Nephron progenitor cell (in vitro differentiated cells): Measurements from ENCODE around the gene MAP3K5.

Experiments
- DNase-seq: peaks from one replicate; pipeline ENCODE4 v3.0.0; 2021
- H3K27ac Mint-ChIP-seq: 2 replicates; pipeline ENCODE4 v1.8.0; 2021; ENCODE audit warnings: mild to moderate bottlenecking, moderate library complexity, mixed read lengths
- H3K27me3 Mint-ChIP-seq: 2 replicates; pipeline ENCODE4 v1.8.0; 2021; ENCODE audit warnings: mild to moderate bottlenecking, low read depth, mixed read lengths; ENCODE audit not compliant: poor library complexity
- H3K36me3 Mint-ChIP-seq: 2 replicates; pipeline ENCODE4 v1.8.0; 2021; ENCODE audit warnings: low read depth, mixed read lengths
- H3K4me1 Mint-ChIP-seq: 2 replicates; pipeline ENCODE4 v1.8.0; 2021; ENCODE audit warnings: mixed read lengths
- H3K4me3 Mint-ChIP-seq: 2 replicates; pipeline ENCODE4 v1.8.0; 2021; ENCODE audit warnings: mild to moderate bottlenecking, moderate library complexity, mixed read lengths
- H3K9me3 Mint-ChIP-seq: 2 replicates; pipeline ENCODE4 v1.8.0; 2021; ENCODE audit warnings: mild to moderate bottlenecking, moderate library complexity, mixed read lengths
- CTCF ChIP-seq: fragments of 200-600 bp; sonication (generic); IDR thresholded peaks from 2 replicates; pipeline ENCODE4 v1.5.0; 2021; ENCODE audit warnings: antibody characterized with exemption

The MAP3K5 gene

GRCh38 chr6:136524936-136525413 is 267.3 kb downstream of the MAP3K5 start:
- no peak for TF ChIP-seq CTCF
- Mint-ChIP-seq H3K27ac (no peak overlapping the region), H3K9me3 (no peaks in the 10 kb centered on the region), H3K36me3 (no peaks in the 10 kb centered on the region), H3K4me1 (peaks cover 33% of the 10 kb centered on the region), H3K27me3 (peaks cover 12% of the 10 kb centered on the region), H3K4me3 (no peak overlapping the region)
- DNase-seq: no peak

GRCh38 chr6:136524339-136524935 is 267.8 kb downstream of the MAP3K5 start:
- H3K9me3 Mint-ChIP-seq: no peaks in the 10 kb centered on the region
- no peak overlapping the region for H3K27ac Mint-ChIP-seq
- H3K36me3 Mint-ChIP-seq: no peaks in the 10 kb centered on the region
- no peak overlapping the region for H3K4me3 Mint-ChIP-seq
- DNase-seq: no peak
- H3K4me1 Mint-ChIP-seq: peaks cover 33% of the 10 kb centered on the region
- H3K27me3 Mint-ChIP-seq: peaks cover 14% of the 10 kb centered on the region
- no peak for TF ChIP-seq CTCF

- Mint-ChIP-seq H3K27ac (no peak overlapping the region), H3K27me3 (peaks cover 14% of the 10 kb centered on the region), H3K9me3 (no peaks in the 10 kb centered on the region), H3K4me1 (peaks cover 33% of the 10 kb centered on the region), H3K36me3 (no peaks in the 10 kb centered on the region), H3K4me3 (no peak overlapping the region)
- no peak for TF ChIP-seq CTCF
- no peak for DNase-seq
Observed at GRCh38 chr6:136523196-136523595, 269.1 kb downstream of the MAP3K5 start.

GRCh38 chr6:136522636-136523035 is 269.6 kb downstream of the MAP3K5 start:
- Mint-ChIP-seq H3K9me3 (no peaks in the 10 kb centered on the region), H3K4me1 (peaks cover 28% of the 10 kb centered on the region), H3K4me3 (no peak overlapping the region), H3K27ac (no peak overlapping the region), H3K27me3 (peaks cover 14% of the 10 kb centered on the region), H3K36me3 (no peaks in the 10 kb centered on the region)
- TF ChIP-seq CTCF: no peak
- DNase-seq: no peak

- H3K4me3 Mint-ChIP-seq: no peak overlapping the region
- no peak overlapping the region for H3K27ac Mint-ChIP-seq
- TF ChIP-seq CTCF: no peak
- H3K27me3 Mint-ChIP-seq: peaks cover 14% of the 10 kb centered on the region
- no peak for DNase-seq
- peaks cover 21% of the 10 kb centered on the region for H3K4me1 Mint-ChIP-seq
- no peaks in the 10 kb centered on the region for H3K36me3 Mint-ChIP-seq
- no peaks in the 10 kb centered on the region for H3K9me3 Mint-ChIP-seq
Observed at GRCh38 chr6:136521911-136522310, 270.4 kb downstream of the MAP3K5 start.

- DNase-seq: no peak
- H3K9me3 Mint-ChIP-seq: no peaks in the 10 kb centered on the region
Observed at GRCh38 chr6:136521427-136521826, 270.9 kb downstream of the MAP3K5 start.

More at GRCh38 chr6:136521427-136521826, 270.9 kb downstream of the MAP3K5 start:
- Mint-ChIP-seq H3K4me1 (peaks cover 16% of the 10 kb centered on the region), H3K27ac (no peak overlapping the region), H3K36me3 (no peaks in the 10 kb centered on the region), H3K4me3 (no peak overlapping the region), H3K27me3 (peaks cover 14% of the 10 kb centered on the region)
- TF ChIP-seq CTCF: no peak
